Spinal cord (tissue), 10 donors: ENCODE data around the gene RTN4RL2. TPM values are rescaled to one million over a fixed set of nuclear protein-coding genes. Genes with fewer than 3 reads are reported as not detected.

ENCODE experiments used
- DNase-seq, 6 donors: peaks; one replicate each; pipeline versions ENCODE4 v3.0.0 to v3.0.0-alpha.2; 2013 to 2015; ENCODE audit warnings: low spot score in 6 of 6, low read depth in 4 of 6
- H3K27ac ChIP-seq: one replicate; pipeline ENCODE4 v1.5.1; 2013; ENCODE audit warnings: low read depth, low read length, control low read depth
- H3K27me3 ChIP-seq: one replicate; pipeline ENCODE4 v1.6.1; 2013; ENCODE audit warnings: low read length; ENCODE audit not compliant: control insufficient read depth, insufficient read depth
- H3K36me3 ChIP-seq: one replicate; pipeline ENCODE4 v1.6.1; 2013; ENCODE audit warnings: low read length; ENCODE audit not compliant: control insufficient read depth, insufficient read depth
- H3K4me1 ChIP-seq: one replicate; pipeline ENCODE4 v1.6.1; 2013; ENCODE audit warnings: low read length; ENCODE audit not compliant: control insufficient read depth, insufficient read depth
- H3K4me3 ChIP-seq: one replicate; pipeline ENCODE4 v1.5.1; 2013; ENCODE audit warnings: low read depth, low read length, control low read depth
- H3K9me3 ChIP-seq: one replicate; pipeline ENCODE4 v1.6.1; 2013; ENCODE audit warnings: low read length; ENCODE audit not compliant: control insufficient read depth, insufficient read depth
- WGBS: methylation state at CpG from one replicate; pipeline ENCODE4 v1.1.5; 2013; ENCODE audit warnings: missing lambda C conversion rate; ENCODE audit not compliant: insufficient coverage; 5-methylcytosine and 5-hydroxymethylcytosine counted together
- polyA plus RNA-seq, 2 donors: library from polyadenylated mRNA; unstranded; fragments of 120-200 nt; gene quantifications; one replicate each; pipeline ENCODE4 v1.2.1, GENCODE V29; 2013; ENCODE audit not compliant: insufficient read length in 2 of 2
- total RNA-seq, 2 donors: library from RNA; depleted of rRNA in 1 of 2; stranded (reverse); fragments of 120-200 nt in 1 of 2; fragments of >200 nt in 1 of 2; gene quantifications; one replicate each; pipeline versions ENCODE4 v1.2.3 to v1.2.4, GENCODE V29; 2013 to 2014
- donor health status: healthy.

The RTN4RL2 gene
- total and polyA plus RNA-seq, 4 donors, result 0.59 to 10.9 (median 2.9) TPM

- 95% methylated on average over 8 of the region's 9 CpGs for WGBS
- Histone ChIP-seq H3K9me3 (no peaks in the 10 kb centered on the region), H3K27me3 (no peaks in the 10 kb centered on the region), H3K36me3 (peaks cover 4% of the 10 kb centered on the region), H3K27ac (no peak overlapping the region), H3K4me3 (no peak overlapping the region), H3K4me1 (peaks cover 26% of the 10 kb centered on the region)
- DNase-seq, result no peak
Measured at GRCh38 chr11:57496109-57496820, 35.9 kb downstream of the RTN4RL2 start.

DNA sequence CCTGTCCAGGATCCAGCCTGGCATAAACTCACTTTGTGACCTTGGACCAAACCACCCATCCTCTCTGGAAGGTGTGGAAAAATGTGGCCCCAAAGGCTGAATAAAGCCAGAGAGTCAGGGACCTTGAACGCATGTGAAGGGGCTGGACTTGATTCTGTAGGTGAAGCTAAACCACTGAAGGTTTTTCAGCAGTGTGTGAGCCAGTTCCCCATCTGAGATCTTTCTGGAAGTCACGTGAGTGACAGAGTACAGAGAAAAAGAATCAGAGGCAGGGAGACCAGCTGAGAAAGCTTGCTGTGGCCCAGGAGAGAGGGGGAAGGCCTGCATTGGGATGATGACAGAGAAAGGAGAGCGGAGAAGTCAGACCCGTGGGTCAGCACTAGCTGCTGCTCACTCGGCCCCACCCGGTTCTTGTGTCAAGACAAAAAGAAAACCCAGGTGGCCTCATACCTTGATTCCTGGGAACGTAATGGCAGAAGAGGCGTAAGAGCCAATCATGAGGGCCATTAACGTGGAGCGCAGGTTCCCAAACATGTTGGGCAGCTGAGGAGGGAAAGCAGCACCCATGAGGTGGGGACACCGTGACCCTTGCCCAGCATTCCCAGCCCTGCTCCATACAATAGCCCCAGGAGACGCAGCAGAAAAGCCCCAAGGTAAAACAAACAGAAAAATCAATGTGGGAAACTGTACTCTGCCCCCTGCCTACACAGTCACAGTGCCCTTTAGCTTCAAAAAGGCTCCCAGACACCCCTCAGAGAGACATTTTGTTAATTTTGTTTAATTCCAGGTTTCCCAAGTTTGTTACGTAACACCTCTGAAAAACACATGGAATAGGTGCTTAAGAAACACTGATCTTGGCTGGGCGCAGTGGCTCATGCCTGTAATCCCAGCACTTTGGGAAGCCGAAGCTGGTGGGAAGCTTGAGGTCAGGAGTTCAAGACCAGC lies 37.2 kb downstream of the RTN4RL2 start:
- Histone ChIP-seq H3K9me3 (no peaks in the 10 kb centered on the region), H3K27me3 (no peaks in the 10 kb centered on the region), H3K4me3 (no peak overlapping the region), H3K36me3 (peaks cover 4% of the 10 kb centered on the region), H3K27ac (no peak overlapping the region), H3K4me1 (peaks cover 26% of the 10 kb centered on the region)
- no peak for DNase-seq
- WGBS, result 84% methylated on average over 13 of the region's 15 CpGs

DNA sequence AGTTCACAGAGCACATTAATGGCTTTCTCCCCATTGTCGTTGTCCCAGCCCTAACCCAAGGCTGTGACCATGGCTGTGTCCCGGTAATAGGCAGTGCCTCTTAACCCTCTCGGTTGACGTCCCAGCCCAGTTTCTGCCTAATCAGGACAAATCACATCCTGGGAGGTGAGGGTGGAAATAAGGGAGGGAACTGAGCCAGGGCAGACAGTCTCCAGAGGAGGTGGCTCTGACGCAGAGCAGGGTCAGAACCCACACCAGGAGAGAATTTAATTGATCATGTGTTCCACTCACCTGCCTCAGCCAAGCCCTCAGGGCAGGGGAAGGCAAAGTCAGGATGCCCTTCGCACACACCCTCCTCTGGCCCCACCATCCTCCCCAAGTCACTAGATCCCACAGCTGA lies 38.2 kb downstream of the RTN4RL2 start:
- peaks cover 26% of the 10 kb centered on the region for H3K4me1 ChIP-seq
- no peaks in the 10 kb centered on the region for H3K27me3 ChIP-seq
- peaks cover 4% of the 10 kb centered on the region for H3K36me3 ChIP-seq
- WGBS, result 76% methylated on average over 4 of the region's 6 CpGs
- H3K27ac ChIP-seq, result no peak overlapping the region
- DNase-seq, result no peak
- no peak overlapping the region for H3K4me3 ChIP-seq
- no peaks in the 10 kb centered on the region for H3K9me3 ChIP-seq

GRCh38 chr11:57499413-57499982 lies 39.2 kb downstream of the RTN4RL2 start:
- Histone ChIP-seq H3K9me3 (no peaks in the 10 kb centered on the region), H3K4me3 (peak overlapping the region; percentile 43), H3K27ac (peak overlapping the region; percentile 54), H3K36me3 (peaks cover 4% of the 10 kb centered on the region), H3K27me3 (no peaks in the 10 kb centered on the region), H3K4me1 (peaks cover 21% of the 10 kb centered on the region)
- under 1% methylated on average over 30 of the region's 35 CpGs for WGBS
- DNase-seq, result peak; percentile 56 to 96 (median 72)

DNA sequence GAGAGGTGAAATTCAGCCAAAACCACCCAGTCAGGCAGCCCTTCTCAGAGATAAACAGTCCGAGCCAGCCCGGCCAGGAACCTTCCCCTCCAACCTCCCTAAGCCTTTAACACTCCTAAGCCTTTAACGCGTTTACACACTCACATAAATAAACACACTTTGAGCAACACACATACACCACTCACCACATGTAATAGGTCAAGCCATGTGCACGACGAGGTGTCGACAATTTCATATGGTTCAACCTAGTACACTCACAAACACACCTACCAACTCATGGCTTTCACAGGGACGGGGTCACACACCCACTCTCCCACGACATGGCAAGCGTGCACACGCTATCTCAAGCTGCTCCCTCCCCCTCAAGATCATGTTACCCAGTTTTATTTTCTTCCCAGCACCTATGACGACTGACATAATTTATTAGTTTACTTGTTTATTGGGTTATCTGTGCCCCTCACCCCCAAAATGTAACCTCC lies 39.7 kb downstream of the RTN4RL2 start:
- 31% methylated on average over 11 of the region's 12 CpGs for WGBS
- Histone ChIP-seq H3K27ac (peak overlapping the region; percentile 54), H3K9me3 (no peaks in the 10 kb centered on the region), H3K27me3 (no peaks in the 10 kb centered on the region), H3K36me3 (peaks cover 4% of the 10 kb centered on the region), H3K4me3 (peak overlapping the region; percentile 43), H3K4me1 (peaks cover 21% of the 10 kb centered on the region)
- DNase-seq, result no peak

DNA sequence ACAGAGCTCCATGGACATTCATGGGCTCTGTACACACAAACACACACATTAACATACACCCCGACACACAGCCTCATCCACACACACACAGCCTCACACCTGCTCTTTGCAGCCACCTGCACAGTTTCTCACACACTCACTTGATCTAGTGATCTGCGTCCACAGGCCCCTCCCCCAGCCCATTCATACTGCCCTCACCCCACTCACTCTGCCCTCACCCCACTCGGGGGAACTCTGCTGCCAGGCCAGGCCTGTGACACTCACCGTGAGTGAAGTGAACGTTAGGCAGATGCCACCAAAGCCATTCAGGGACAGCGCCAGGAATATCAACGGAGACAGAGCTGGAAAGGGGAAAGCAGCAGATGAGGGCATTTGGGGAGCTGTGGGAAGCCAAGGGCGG lies 40.2 kb downstream of the RTN4RL2 start:
- WGBS, result 85% methylated on average over 4 of the region's 8 CpGs
- Histone ChIP-seq H3K9me3 (no peaks in the 10 kb centered on the region), H3K4me3 (no peak overlapping the region), H3K27ac (no peak overlapping the region), H3K27me3 (no peaks in the 10 kb centered on the region), H3K4me1 (peaks cover 21% of the 10 kb centered on the region), H3K36me3 (peaks cover 4% of the 10 kb centered on the region)
- no peak for DNase-seq

DNA sequence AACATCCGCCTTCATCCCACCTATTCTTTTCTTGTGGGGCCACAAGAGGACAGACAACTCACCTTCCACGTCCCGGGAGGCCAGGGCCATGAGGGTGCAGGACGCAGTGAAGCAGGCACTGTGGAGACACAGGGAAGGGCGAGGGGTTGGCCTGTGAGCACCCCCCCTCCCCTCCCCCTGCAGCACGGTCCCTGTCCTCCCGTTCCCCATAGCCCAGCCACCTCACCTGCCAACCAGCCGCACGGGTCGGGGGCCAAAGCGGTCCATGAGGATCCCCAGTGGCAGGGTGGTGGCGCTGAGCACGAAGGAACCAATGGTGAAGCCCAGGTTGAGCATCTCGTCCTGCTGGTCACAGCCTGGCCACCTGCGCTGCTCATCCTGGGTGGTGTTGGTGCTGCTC lies 40.6 kb downstream of the RTN4RL2 start:
- no peak overlapping the region for H3K4me3 ChIP-seq
- H3K36me3 ChIP-seq, result peaks cover 4% of the 10 kb centered on the region
- DNase-seq, result no peak
- no peaks in the 10 kb centered on the region for H3K9me3 ChIP-seq
- H3K27me3 ChIP-seq, result no peaks in the 10 kb centered on the region
- no peak overlapping the region for H3K27ac ChIP-seq
- 89% methylated on average over 13 of the region's 15 CpGs for WGBS
- peaks cover 21% of the 10 kb centered on the region for H3K4me1 ChIP-seq

- peaks cover 21% of the 10 kb centered on the region for H3K4me1 ChIP-seq
- H3K9me3 ChIP-seq, result no peaks in the 10 kb centered on the region
- H3K4me3 ChIP-seq, result no peak overlapping the region
- 76% methylated on average over 2 of the region's 4 CpGs for WGBS
- no peaks in the 10 kb centered on the region for H3K27me3 ChIP-seq
- no peak for DNase-seq
- H3K36me3 ChIP-seq, result peaks cover 4% of the 10 kb centered on the region
- H3K27ac ChIP-seq, result no peak overlapping the region
Measured at GRCh38 chr11:57501953-57502352, 41.6 kb downstream of the RTN4RL2 start.

DNA sequence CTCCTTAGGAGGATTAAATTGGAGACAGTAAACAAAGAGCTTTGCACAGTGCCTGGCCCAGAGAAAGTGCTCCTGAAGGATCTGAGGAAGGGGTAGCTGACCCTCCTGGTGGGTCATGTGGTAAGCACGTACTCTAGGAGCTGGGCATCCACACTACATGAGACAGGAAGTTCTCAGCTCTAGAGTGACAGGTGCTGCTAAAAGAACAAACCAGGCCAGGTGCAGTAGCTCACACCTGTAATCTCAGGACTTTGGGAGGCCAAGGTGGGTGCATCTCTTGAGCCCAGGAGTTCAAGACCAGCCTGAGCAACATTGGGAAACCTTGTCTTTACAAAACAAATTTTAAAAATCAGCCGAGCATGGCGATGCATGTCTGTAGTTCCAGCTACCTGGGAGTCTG lies 42.0 kb downstream of the RTN4RL2 start:
- no peak for DNase-seq
- Histone ChIP-seq H3K36me3 (peaks cover 4% of the 10 kb centered on the region), H3K27me3 (no peaks in the 10 kb centered on the region), H3K4me3 (no peak overlapping the region), H3K4me1 (peaks cover 21% of the 10 kb centered on the region), H3K9me3 (no peaks in the 10 kb centered on the region), H3K27ac (no peak overlapping the region)
- 93% methylated on average over 1 of the region's 3 CpGs for WGBS
